Activated CD4-positive, alpha-beta T cell treated with anti-CD3 and anti-CD28 coated beads, Interleukin-2, amount 10 ng/mL, durations not matched to agents 7 days and 5 days (primary cell): ENCODE measurements around the gene ZNF711. TPM values are rescaled to one million over a fixed set of nuclear protein-coding genes. Genes with fewer than 3 reads are reported as not detected.
"Not testable (repeated sequence)": the region's sequence is repeated elsewhere in the genome, so short reads cannot be mapped to it uniquely, and the experiment has no call there.

Experiments
- CTCF ChIA-PET: fragments of 350-600 bp; sonication (Branson Sonifier 250); formaldehyde crosslinking; loops from one replicate; lab custom pipeline; 2021; ENCODE audit warnings: antibody characterized with exemption; lab: Charles Lee
- POLR2A ChIA-PET: fragments of 350-600 bp; sonication (Branson Sonifier 250); formaldehyde crosslinking; loops from one replicate; lab custom pipeline; 2021; ENCODE audit warnings: antibody characterized with exemption; lab: Charles Lee
- DNase-seq: peaks from one replicate; pipeline ENCODE4 v3.0.0-alpha.2; 2020
- H3K27ac Mint-ChIP-seq: one replicate; pipeline ENCODE4 v1.8.0; 2021; ENCODE audit warnings: mild to moderate bottlenecking, moderate library complexity, mixed read lengths
- H3K27me3 Mint-ChIP-seq: one replicate; pipeline ENCODE4 v1.8.0; 2021; ENCODE audit warnings: mixed read lengths
- H3K36me3 Mint-ChIP-seq: one replicate; pipeline ENCODE4 v1.8.0; 2021; ENCODE audit warnings: low read depth, mixed read lengths
- H3K4me1 Mint-ChIP-seq: one replicate; pipeline ENCODE4 v1.8.0; 2021; ENCODE audit warnings: mixed read lengths
- H3K4me3 Mint-ChIP-seq: one replicate; pipeline ENCODE4 v1.8.0; 2021; ENCODE audit warnings: mild to moderate bottlenecking, moderate library complexity, mixed read lengths
- H3K9me3 Mint-ChIP-seq: one replicate; pipeline ENCODE4 v1.8.0; 2021; ENCODE audit warnings: mixed read lengths
- total RNA-seq, 2 experiments: library from RNA; stranded (reverse); gene quantifications; one replicate each; pipeline ENCODE4 v1.2.3, GENCODE V29; 2021

Gene ZNF711
- total RNA-seq, 2 experiments from 2014 or later = 0.42 to 0.45 TPM

- CTCF ChIA-PET = interaction anchor here (0.9 kb wide), 1 partner anchor 65 kb away, joined by 3 read pairs; the partner anchor contains the start of gene ZNF711
- H3K27me3 Mint-ChIP-seq = no peaks in the 10 kb centered on the region
- DNase-seq = no peak
- no peak overlapping the region for H3K4me3 Mint-ChIP-seq
- H3K4me1 Mint-ChIP-seq = no peaks in the 10 kb centered on the region
- no peaks in the 10 kb centered on the region for H3K9me3 Mint-ChIP-seq
- no peak overlapping the region for H3K27ac Mint-ChIP-seq
- H3K36me3 Mint-ChIP-seq = no peaks in the 10 kb centered on the region
- POLR2A ChIA-PET = interaction anchor here (0.6 kb wide), 1 partner anchor 1245 kb away, joined by 10 read pairs; no protein-coding TSS in a partner anchor
Measured at GRCh38 chrX:85309717-85310116, 65.9 kb downstream of the ZNF711 start.

DNA sequence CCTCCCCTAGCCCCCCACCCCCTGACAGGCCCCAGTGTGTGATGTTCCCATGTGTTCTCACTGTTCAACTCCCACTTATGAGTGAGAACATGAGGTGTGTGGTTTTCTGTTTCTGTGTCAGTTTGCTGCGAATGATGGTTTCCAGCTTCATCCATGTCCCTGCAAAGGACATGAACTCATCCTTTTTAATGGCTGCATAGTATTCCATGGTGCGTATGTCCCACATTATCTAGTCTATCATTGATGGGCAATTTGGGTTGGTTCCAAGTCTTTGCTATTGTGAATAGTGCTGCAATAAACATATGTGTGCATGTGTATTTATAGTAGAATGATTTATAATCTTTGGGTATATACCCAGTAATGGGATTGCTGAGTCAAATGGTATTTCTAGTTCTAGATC is 67.6 kb downstream of the ZNF711 start:
- DNase-seq, H3K4me1 Mint-ChIP-seq, H3K4me3 Mint-ChIP-seq, CTCF ChIA-PET, POLR2A ChIA-PET, H3K9me3 Mint-ChIP-seq, H3K27ac Mint-ChIP-seq, H3K27me3 Mint-ChIP-seq, H3K36me3 Mint-ChIP-seq: not testable (repeated sequence)

Other genes with a start within 250 kb of the ZNF711 start
- 10 to 100 TPM; 11.8 to 13.9 TPM for gene APOOL, start 240.1 kb upstream of the ZNF711 start, total RNA-seq
- gene SATL1, start 212 bp upstream of the ZNF711 start, total RNA-seq = not detected
- gene POF1B, start 135.7 kb downstream of the ZNF711 start, total RNA-seq = under 1 TPM; 0.10 to 0.12 TPM